Endothelial cell of umbilical vein (primary cell): ENCODE measurements around the gene PRKAA1. TPM values are rescaled to one million over a fixed set of nuclear protein-coding genes. Genes with fewer than 3 reads are reported as not detected.

ENCODE experiments used
- BruUV-seq: library from RNA; stranded (reverse); fragments of 400-500 nt; replicated peaks from 2 replicates; lab custom pipeline; 2021; lab: Mats Ljungman, UMichigan
- CTCF ChIA-PET: fragments of 300-600, 350-600 bp; sonication (Branson Sonifier 250); formaldehyde crosslinking; loops from one replicate; lab custom pipeline; 2021; ENCODE audit warnings: antibody characterized with exemption, inconsistent platforms; lab: Charles Lee
- POLR2A ChIA-PET: fragments of 300-600, 350-600 bp; sonication (Branson Sonifier 250); formaldehyde crosslinking; loops from one replicate; lab custom pipeline; 2021; ENCODE audit warnings: antibody characterized with exemption, inconsistent platforms; lab: Charles Lee
- DNase-seq: peaks from one replicate; pipeline ENCODE4 v3.0.0-alpha.2; 2011; ENCODE audit warnings: low read depth, low spot score
- FAIRE-seq: peaks from 2 replicates; lab custom pipeline; 2011; peaks lifted over from hg19 to GRCh38; lab: Jason Lieb, UNC
- H2AFZ ChIP-seq: 2 replicates; pipeline ENCODE4 v1.6.0; 2012; ENCODE audit warnings: low read depth, low read length, control low read depth, inconsistent platforms
- H3K27ac ChIP-seq: 2 replicates; pipeline ENCODE4 v1.5.1; 2011; ENCODE audit warnings: low read depth, mild to moderate bottlenecking, control low read depth, low read length, moderate library complexity; ENCODE audit not compliant: insufficient read depth
- H3K27me3 ChIP-seq, 2 experiments: 2 replicates each; pipeline versions ENCODE4 v1.6.0 to v1.6.1; 2011; ENCODE audit warnings: low read length in 2 of 2, mixed read lengths in 1 of 2; ENCODE audit not compliant: control insufficient read depth in 2 of 2, insufficient read depth in 2 of 2
- H3K36me3 ChIP-seq, 2 experiments: 2 replicates in 1 of 2; 3 replicates in 1 of 2; pipeline ENCODE4 v1.5.1; 2011; ENCODE audit warnings: low read length in 2 of 2, mild to moderate bottlenecking in 1 of 2, moderate library complexity in 1 of 2; ENCODE audit not compliant: control insufficient read depth in 2 of 2, insufficient read depth in 2 of 2; ENCODE audit errors: extremely low read depth in 1 of 2
- H3K4me1 ChIP-seq: 3 replicates; pipeline ENCODE4 v1.5.1; 2011; ENCODE audit warnings: mild to moderate bottlenecking, low read length; ENCODE audit not compliant: control insufficient read depth, insufficient read depth; ENCODE audit errors: extremely low read depth
- H3K4me2 ChIP-seq: 2 replicates; pipeline ENCODE4 v1.6.1; 2011; ENCODE audit warnings: low read length, control low read depth, mixed read lengths; ENCODE audit not compliant: insufficient read depth
- H3K4me3 ChIP-seq, 3 experiments: fragments of 200-600 bp in 1 of 3; sonication (generic), shearing (Covaris generic) in 1 of 3; replicated peaks in 1 of 3; 2 replicates each; pipeline ENCODE4 v1.5.1; 2011 to 2016; ENCODE audit warnings: control low read depth in 3 of 3, low read length in 3 of 3, mild to moderate bottlenecking in 2 of 3, inconsistent platforms in 1 of 3, low read depth in 1 of 3, moderate library complexity in 1 of 3; ENCODE audit not compliant: insufficient read depth in 1 of 3
- H3K79me2 ChIP-seq: 2 replicates; pipeline ENCODE4 v1.6.0; 2012; ENCODE audit warnings: low read length, inconsistent platforms; ENCODE audit not compliant: control insufficient read depth, insufficient read depth
- H3K9ac ChIP-seq: replicated peaks from 2 replicates; pipeline ENCODE3; 2011; ENCODE audit warnings: low read length, control low read depth; ENCODE audit not compliant: insufficient read depth; ENCODE audit errors: extremely low read depth
- H3K9me1 ChIP-seq: replicated peaks from 3 replicates; pipeline ENCODE4 v1.6.0; 2011; ENCODE audit warnings: mild to moderate bottlenecking, low read length; ENCODE audit not compliant: control insufficient read depth, insufficient read depth; ENCODE audit errors: extremely low read depth
- H3K9me3 ChIP-seq: replicated peaks from 2 replicates; pipeline ENCODE4 v1.5.1; 2012; ENCODE audit warnings: low read length, inconsistent platforms; ENCODE audit not compliant: control insufficient read depth, insufficient read depth
- H4K20me1 ChIP-seq: replicated peaks from 2 replicates; pipeline ENCODE3; 2011; ENCODE audit warnings: mild to moderate bottlenecking, low read length; ENCODE audit not compliant: control insufficient read depth, insufficient read depth; ENCODE audit errors: extremely low read depth
- CTCF ChIP-seq, 2 donors: IDR thresholded peaks; 1 replicate in 1 of 2; 2 replicates in 1 of 2; pipeline ENCODE4 v1.5.1; 2011; ENCODE audit warnings: low read length in 2 of 2, mild to moderate bottlenecking in 2 of 2, moderate library complexity in 2 of 2, control low read depth in 1 of 2, inconsistent platforms in 1 of 2, low read depth in 1 of 2; ENCODE audit not compliant: insufficient read depth in 1 of 2; ENCODE audit errors: extremely low read depth in 1 of 2
- EZH2 ChIP-seq: IDR thresholded peaks from 2 replicates; pipeline ENCODE4 v1.6.1; 2012; ENCODE audit warnings: borderline replicate concordance, low read depth, mild to moderate bottlenecking, moderate library complexity, low read length, inconsistent platforms; ENCODE audit not compliant: severe bottlenecking
- FOS ChIP-seq: IDR thresholded peaks from 2 replicates; pipeline ENCODE4 v1.6.1; 2011; ENCODE audit warnings: mild to moderate bottlenecking, low read length, moderate library complexity, borderline replicate concordance; ENCODE audit not compliant: insufficient read depth
- GATA2 ChIP-seq: IDR thresholded peaks from 2 replicates; pipeline ENCODE4 v1.7.0; 2011; ENCODE audit warnings: low read depth, mild to moderate bottlenecking, moderate library complexity, mixed read lengths, low read length; ENCODE audit not compliant: insufficient read length, insufficient read depth
- JUN ChIP-seq: IDR thresholded peaks from 2 replicates; pipeline ENCODE4 v1.6.1; 2011; ENCODE audit warnings: borderline replicate concordance, low read depth; ENCODE audit not compliant: insufficient read length, insufficient read depth
- MAX ChIP-seq: IDR thresholded peaks from 2 replicates; pipeline ENCODE4 v1.6.1; 2011; ENCODE audit not compliant: insufficient read depth, insufficient read length
- MYC ChIP-seq: IDR thresholded peaks from one replicate; pipeline ENCODE4 v1.6.1; 2011; ENCODE audit warnings: mild to moderate bottlenecking, low read depth, low read length
- POLR2A ChIP-seq: IDR thresholded peaks from 2 replicates; pipeline ENCODE4 v1.6.1; 2012; ENCODE audit warnings: low read depth, mild to moderate bottlenecking, control low read depth, low read length
- POLR2AphosphoS5 ChIP-seq: IDR thresholded peaks from 2 replicates; pipeline ENCODE4 v1.6.1; 2012; ENCODE audit warnings: low read depth, mild to moderate bottlenecking, control low read depth, low read length, moderate library complexity; ENCODE audit not compliant: insufficient read depth
- dilution Hi-C: fragments of 300-500 bp; cut with MboI; formaldehyde crosslinking; loops from one replicate; pipeline ENCODE4 v1.15.0; 2019; ENCODE audit warnings: low sequenced_read_pairs; ENCODE audit not compliant: extremely low pct_ligation_motif_present
- intact Hi-C: fragments of 100-400 bp; cut with micrococcal nuclease; formaldehyde crosslinking; loops from one replicate; pipeline ENCODE4 v1.10.0; 2022
- polyA plus RNA-seq, 4 experiments: library from polyadenylated mRNA; depleted of rRNA in 3 of 4; stranded (reverse) in 3 of 4; unstranded in 1 of 4; fragments of >200 nt; gene quantifications; 2 replicates each; pipeline versions ENCODE4 v1.2.1 to v1.2.3, GENCODE V29; 2011 to 2012; ENCODE audit warnings: missing spikeins in 1 of 4
- total RNA-seq: library from RNA; stranded (reverse); gene quantifications from 2 replicates; pipeline ENCODE4 v1.2.3, GENCODE V29; 2021

PRKAA1 gene
- total and polyA plus RNA-seq, 2 donors (not counting 3 experiments of a cell fraction or from before 2014, with no cell fraction given) = 37.0 to 83.5 TPM

GRCh38 chr5:40780199-40780598 is 18.0 kb downstream of the PRKAA1 start:
- TF ChIP-seq GATA2 = no peak
- no peak for TF ChIP-seq MYC
- TF ChIP-seq CTCF (IDR thresholded peaks at IDR 0.05; ENCODE audit: extremely low read depth in 1 of 2, insufficient read depth in 1 of 2, low read depth in 1 of 2, low read length in 2 of 2) = no peak
- TF ChIP-seq JUN = no peak
- TF ChIP-seq POLR2A = no peak
- no peak for TF ChIP-seq MAX
- TF ChIP-seq FOS = no peak
- TF ChIP-seq POLR2AphosphoS5 = no peak
- TF ChIP-seq EZH2 = no peak
- Histone ChIP-seq H3K4me3 (no peak overlapping the region), H3K79me2 (peaks cover 83% of the 10 kb centered on the region), H3K36me3 (peaks cover 5 to 9% of the 10 kb centered on the region in 2 experiments), H3K27ac (no peak overlapping the region), H3K4me2 (no peak overlapping the region), H3K27me3 (no peaks in the 10 kb centered on the region), H2AFZ (no peak overlapping the region), H3K9me1 (no peaks in the 10 kb centered on the region), H3K9me3 (no peaks in the 10 kb centered on the region), H3K9ac (no peak overlapping the region), H3K4me1 (peaks cover 6% of the 10 kb centered on the region), H4K20me1 (peaks cover 13% of the 10 kb centered on the region)
- no TSS peak for BruUV-seq
- DNase-seq (no peak), FAIRE-seq (no peak)
- dilution Hi-C loops = no loop called here
- POLR2A ChIA-PET = no interaction called here
- intact Hi-C loops = no loop called here
- CTCF ChIA-PET = no interaction called here
